Panc1 (cell line): ENCODE data around the gene ZNF503. TPM values are rescaled to one million over a fixed set of nuclear protein-coding genes. Genes with fewer than 3 reads are reported as not detected.

Source experiments
- ATAC-seq: fragments of 200-7000 bp; cut with Tn5 transposase; 2 replicates; pipeline ENCODE4 v1.9.1; 2020; ENCODE audit warnings: mild to moderate bottlenecking, moderate library complexity
- BruUV-seq: library from RNA; stranded (reverse); fragments of 400-500 nt; replicated peaks from 2 replicates; lab custom pipeline; 2021; lab: Mats Ljungman, UMichigan
- CTCF ChIA-PET: fragments of 300-600 bp; sonication (Branson Sonifier 250); formaldehyde crosslinking; loops from one replicate; lab custom pipeline; 2022; ENCODE audit warnings: antibody characterized with exemption; lab: Charles Lee
- POLR2A ChIA-PET: fragments of 300-600 bp; sonication (Branson Sonifier 250); formaldehyde crosslinking; loops from one replicate; lab custom pipeline; 2022; ENCODE audit warnings: antibody characterized with exemption; lab: Charles Lee
- DNase-seq: peaks from one replicate; pipeline ENCODE4 v3.0.0-alpha.2; 2010; ENCODE audit warnings: low read depth, low spot score
- H3K27ac ChIP-seq: 2 replicates; pipeline ENCODE4 v1.5.1; 2011; ENCODE audit warnings: mild to moderate bottlenecking, low read length, inconsistent platforms
- H3K27me3 ChIP-seq: fragments of 200-500 bp; sonication (Bioruptor generic); 2 replicates; pipeline ENCODE4 v1.6.0; 2014; ENCODE audit warnings: low read length, inconsistent platforms; ENCODE audit not compliant: control insufficient read depth, insufficient read depth
- H3K36me3 ChIP-seq: fragments of 200-500 bp; sonication (Bioruptor generic); 2 replicates; pipeline ENCODE4 v1.5.1; 2014; ENCODE audit warnings: inconsistent platforms, mild to moderate bottlenecking, low read length, moderate library complexity; ENCODE audit not compliant: control insufficient read depth, insufficient read depth
- H3K4me1 ChIP-seq: 2 replicates; pipeline ENCODE4 v1.5.1; 2011; ENCODE audit warnings: inconsistent platforms, mild to moderate bottlenecking, low read length, moderate library complexity; ENCODE audit not compliant: control insufficient read depth, insufficient read depth
- H3K4me3 ChIP-seq, 2 experiments: 2 replicates each; pipeline ENCODE4 v1.5.1; 2011 to 2012; ENCODE audit warnings: low read depth in 2 of 2, low read length in 2 of 2, mild to moderate bottlenecking in 2 of 2, inconsistent platforms in 1 of 2, moderate library complexity in 1 of 2
- H3K9me3 ChIP-seq: fragments of 200-500 bp; sonication (Bioruptor generic); 2 replicates; pipeline ENCODE4 v1.5.1; 2014; ENCODE audit warnings: low read depth, mild to moderate bottlenecking, inconsistent platforms, low read length, moderate library complexity; ENCODE audit not compliant: control insufficient read depth, insufficient read depth
- CTCF ChIP-seq: fragments of 450-650 bp; IDR thresholded peaks from 2 replicates; pipeline ENCODE4 v1.5.1; 2017; ENCODE audit warnings: mild to moderate bottlenecking
- POLR2AphosphoS5 ChIP-seq: IDR thresholded peaks from 2 replicates; pipeline ENCODE4 v1.6.1; 2012; ENCODE audit warnings: mild to moderate bottlenecking, low read depth, low read length, moderate library complexity
- SIN3A ChIP-seq: IDR thresholded peaks from 2 replicates; pipeline ENCODE4 v1.6.1; 2012; ENCODE audit warnings: low read depth, mild to moderate bottlenecking, low read length, moderate library complexity, borderline replicate concordance; ENCODE audit not compliant: insufficient read depth
- TCF7L2 ChIP-seq: IDR thresholded peaks from 2 replicates; pipeline ENCODE4 v1.6.1; 2011; ENCODE audit warnings: mild to moderate bottlenecking, low read depth, low read length, inconsistent platforms
- in situ Hi-C: cut with HindIII; loops from 2 replicates; pipeline ENCODE4 v1.10.0; 2016; ENCODE audit warnings: low sequenced_read_pairs, low pct_unique_long_range_greater_than_20kb
- intact Hi-C: fragments of 100-400 bp; cut with micrococcal nuclease; formaldehyde crosslinking; loops from one replicate; pipeline ENCODE4 v1.10.0; 2022; ENCODE audit not compliant: unreplicated experiment
- total RNA-seq: library from RNA; stranded (reverse); gene quantifications from one replicate; pipeline ENCODE4 v1.2.1, GENCODE V29; 2021; ENCODE audit not compliant: unreplicated experiment
- TF ChIP-seq, protein P1 (sequence below), 2 experiments: IDR thresholded peaks; 2 replicates each; pipeline ENCODE4 v1.6.1; 2011 to 2012; ENCODE audit warnings: low read depth in 2 of 2, control low read depth in 1 of 2, low read length in 1 of 2, mild to moderate bottlenecking in 1 of 2, moderate library complexity in 1 of 2; ENCODE audit not compliant: insufficient read depth in 1 of 2

ZNF503 gene
- total RNA-seq, 1 experiment from 2014 or later, result 10.4 TPM

DNA sequence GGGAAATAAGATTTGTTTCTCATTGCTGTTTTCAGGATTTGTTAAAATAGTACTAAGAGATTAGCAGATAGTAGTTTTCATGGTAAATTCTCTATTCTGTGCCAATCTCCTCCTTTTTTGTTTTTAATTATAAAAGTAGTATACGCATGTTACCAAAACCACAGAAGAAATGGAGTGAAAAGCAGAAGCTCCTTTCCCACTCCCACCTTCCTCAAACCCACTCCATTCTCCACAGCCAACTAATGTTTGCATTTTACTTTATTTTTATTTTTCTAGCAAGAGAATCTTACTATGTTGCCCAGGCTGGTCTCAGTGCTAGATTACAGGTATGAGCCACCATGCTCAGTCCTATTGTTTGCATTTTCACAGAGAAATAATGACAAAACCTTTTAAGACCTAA is 25.3 kb upstream of the ZNF503 start:
- TF ChIP-seq TCF7L2 (no peak), POLR2AphosphoS5 (no peak), SIN3A (no peak), CTCF (no peak)
- TF ChIP-seq, protein P1, sequence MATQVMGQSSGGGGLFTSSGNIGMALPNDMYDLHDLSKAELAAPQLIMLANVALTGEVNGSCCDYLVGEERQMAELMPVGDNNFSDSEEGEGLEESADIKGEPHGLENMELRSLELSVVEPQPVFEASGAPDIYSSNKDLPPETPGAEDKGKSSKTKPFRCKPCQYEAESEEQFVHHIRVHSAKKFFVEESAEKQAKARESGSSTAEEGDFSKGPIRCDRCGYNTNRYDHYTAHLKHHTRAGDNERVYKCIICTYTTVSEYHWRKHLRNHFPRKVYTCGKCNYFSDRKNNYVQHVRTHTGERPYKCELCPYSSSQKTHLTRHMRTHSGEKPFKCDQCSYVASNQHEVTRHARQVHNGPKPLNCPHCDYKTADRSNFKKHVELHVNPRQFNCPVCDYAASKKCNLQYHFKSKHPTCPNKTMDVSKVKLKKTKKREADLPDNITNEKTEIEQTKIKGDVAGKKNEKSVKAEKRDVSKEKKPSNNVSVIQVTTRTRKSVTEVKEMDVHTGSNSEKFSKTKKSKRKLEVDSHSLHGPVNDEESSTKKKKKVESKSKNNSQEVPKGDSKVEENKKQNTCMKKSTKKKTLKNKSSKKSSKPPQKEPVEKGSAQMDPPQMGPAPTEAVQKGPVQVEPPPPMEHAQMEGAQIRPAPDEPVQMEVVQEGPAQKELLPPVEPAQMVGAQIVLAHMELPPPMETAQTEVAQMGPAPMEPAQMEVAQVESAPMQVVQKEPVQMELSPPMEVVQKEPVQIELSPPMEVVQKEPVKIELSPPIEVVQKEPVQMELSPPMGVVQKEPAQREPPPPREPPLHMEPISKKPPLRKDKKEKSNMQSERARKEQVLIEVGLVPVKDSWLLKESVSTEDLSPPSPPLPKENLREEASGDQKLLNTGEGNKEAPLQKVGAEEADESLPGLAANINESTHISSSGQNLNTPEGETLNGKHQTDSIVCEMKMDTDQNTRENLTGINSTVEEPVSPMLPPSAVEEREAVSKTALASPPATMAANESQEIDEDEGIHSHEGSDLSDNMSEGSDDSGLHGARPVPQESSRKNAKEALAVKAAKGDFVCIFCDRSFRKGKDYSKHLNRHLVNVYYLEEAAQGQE (IDR thresholded peaks at IDR 0.05; ENCODE audit: insufficient read depth in 1 of 2, low read depth in 2 of 2, low read length in 1 of 2), result no peak
- no TSS peak for BruUV-seq
- Histone ChIP-seq H3K36me3 (no peaks in the 10 kb centered on the region), H3K27me3 (peaks cover 9% of the 10 kb centered on the region; the same call in 1 of the 2 replicates), H3K4me3 (no peak overlapping the region), H3K4me1 (0 out of 2 replicates have a peak, but pooled peaks cover 3% of the 10 kb centered on the region), H3K27ac (no peak overlapping the region), H3K9me3 (no peaks in the 10 kb centered on the region)
- intact Hi-C loops (no loop called here), in situ Hi-C loops (no loop called here)
- CTCF ChIA-PET, result no interaction called here
- ATAC-seq (no peak), DNase-seq (no peak)
- POLR2A ChIA-PET, result no interaction called here

DNA sequence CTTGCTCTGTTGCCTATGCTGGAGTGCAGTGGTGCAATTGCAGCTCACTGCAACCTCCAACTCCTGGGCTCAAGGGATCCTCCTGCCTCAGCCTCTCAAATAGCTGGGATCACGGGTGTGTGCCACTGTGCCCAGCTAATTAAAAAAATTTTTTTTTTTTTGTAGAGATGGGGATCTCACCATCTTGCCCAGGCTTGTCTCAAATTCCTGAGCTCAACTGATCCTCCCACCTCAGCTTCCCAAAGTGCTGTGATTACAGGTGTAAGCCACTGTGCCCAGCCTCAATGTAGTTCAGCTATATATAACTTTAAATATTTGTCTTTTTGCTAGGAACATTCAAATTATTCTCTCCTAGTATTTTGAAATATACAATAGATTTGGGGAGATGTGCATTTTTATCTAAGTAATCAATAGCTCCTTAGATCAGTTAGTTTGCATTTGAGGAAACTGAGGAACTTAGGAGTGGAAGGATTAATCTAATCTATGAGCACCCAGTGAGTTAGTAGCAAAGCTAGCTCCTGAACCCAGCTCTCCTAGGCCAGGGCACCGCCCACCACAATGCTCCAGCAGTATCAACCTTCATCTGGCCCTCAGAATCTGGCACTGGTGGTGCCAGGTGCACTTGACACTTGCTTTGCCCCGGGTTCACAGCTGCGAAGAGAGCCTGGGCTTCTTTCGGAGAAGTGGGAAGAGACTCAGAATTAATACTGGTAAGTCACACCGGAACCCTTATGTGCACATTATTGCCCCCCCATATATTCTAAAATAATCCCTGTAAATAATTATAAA is 23.9 kb upstream of the ZNF503 start:
- H3K9me3 ChIP-seq, result no peaks in the 10 kb centered on the region
- 0 out of 2 replicates have a peak, but pooled peaks cover 3% of the 10 kb centered on the region for H3K4me1 ChIP-seq
- H3K36me3 ChIP-seq, result no peaks in the 10 kb centered on the region
- CTCF ChIA-PET, result no interaction called here
- in situ Hi-C loops, result no loop called here
- no peak overlapping the region for H3K4me3 ChIP-seq
- POLR2A ChIA-PET, result no interaction called here
- peaks cover under 1% of the 10 kb centered on the region; the same call in 1 of the 2 replicates for H3K27me3 ChIP-seq
- no TSS peak for BruUV-seq
- intact Hi-C loops, result no loop called here
- TF ChIP-seq SIN3A (no peak), TCF7L2 (no peak), CTCF (no peak), POLR2AphosphoS5 (no peak)
- TF ChIP-seq, protein P1 (IDR thresholded peaks at IDR 0.05; ENCODE audit: insufficient read depth in 1 of 2, low read depth in 2 of 2, low read length in 1 of 2), result no peak
- H3K27ac ChIP-seq, result no peak overlapping the region
- DNase-seq, result no peak
- ATAC-seq, result no peak
